ENCODE results near the gene SLC6A3.

DNA sequence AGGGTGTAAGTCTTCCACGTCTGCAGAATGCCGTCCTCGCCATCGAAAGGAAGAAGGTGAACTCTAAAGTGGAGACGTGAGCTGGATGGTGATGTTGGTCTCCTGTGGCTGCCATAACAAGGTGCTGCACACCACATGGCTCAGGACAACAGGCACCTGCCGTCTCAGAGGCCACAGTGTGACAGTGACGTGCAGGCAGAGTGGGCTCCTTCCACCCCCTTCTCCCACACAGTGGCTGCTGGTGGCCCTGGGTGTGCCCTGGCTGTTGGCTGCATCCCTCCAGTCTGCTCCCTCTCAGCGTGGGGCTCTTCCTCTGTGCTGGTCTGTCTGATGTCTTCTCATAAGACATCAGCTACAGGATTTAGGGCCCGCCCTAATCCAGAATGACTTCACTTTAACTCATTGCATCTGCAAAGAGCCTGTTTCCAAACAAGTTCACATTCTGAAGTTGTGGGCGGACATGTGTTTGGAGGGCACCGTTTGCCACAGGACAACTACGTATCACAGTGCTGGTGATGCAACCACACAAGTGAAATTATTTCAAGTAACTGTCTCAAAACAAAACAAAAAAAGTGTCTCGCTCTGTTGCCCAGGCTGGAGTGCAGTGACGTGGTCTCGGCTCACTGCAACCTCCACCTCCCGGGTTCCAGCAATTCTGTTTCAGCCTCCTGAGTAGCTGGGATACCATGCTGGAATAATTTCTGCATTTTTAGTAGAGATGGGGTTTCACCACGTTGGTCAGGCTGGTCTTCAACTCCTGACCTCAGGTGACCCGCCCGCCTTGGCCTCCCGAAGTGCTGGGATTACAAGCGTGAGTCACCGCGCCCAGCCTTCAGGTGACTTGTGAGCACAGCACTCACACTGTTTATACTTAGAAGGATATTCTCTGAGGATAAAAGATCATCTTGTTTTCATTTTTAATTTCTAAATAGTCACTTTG, 69.1 kb downstream of the SLC6A3 start:
- TF ChIP-seq, protein P1, sequence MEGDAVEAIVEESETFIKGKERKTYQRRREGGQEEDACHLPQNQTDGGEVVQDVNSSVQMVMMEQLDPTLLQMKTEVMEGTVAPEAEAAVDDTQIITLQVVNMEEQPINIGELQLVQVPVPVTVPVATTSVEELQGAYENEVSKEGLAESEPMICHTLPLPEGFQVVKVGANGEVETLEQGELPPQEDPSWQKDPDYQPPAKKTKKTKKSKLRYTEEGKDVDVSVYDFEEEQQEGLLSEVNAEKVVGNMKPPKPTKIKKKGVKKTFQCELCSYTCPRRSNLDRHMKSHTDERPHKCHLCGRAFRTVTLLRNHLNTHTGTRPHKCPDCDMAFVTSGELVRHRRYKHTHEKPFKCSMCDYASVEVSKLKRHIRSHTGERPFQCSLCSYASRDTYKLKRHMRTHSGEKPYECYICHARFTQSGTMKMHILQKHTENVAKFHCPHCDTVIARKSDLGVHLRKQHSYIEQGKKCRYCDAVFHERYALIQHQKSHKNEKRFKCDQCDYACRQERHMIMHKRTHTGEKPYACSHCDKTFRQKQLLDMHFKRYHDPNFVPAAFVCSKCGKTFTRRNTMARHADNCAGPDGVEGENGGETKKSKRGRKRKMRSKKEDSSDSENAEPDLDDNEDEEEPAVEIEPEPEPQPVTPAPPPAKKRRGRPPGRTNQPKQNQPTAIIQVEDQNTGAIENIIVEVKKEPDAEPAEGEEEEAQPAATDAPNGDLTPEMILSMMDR (IDR thresholded peaks at IDR 0.05) = no peak
- no peak for TF ChIP-seq POLR2AphosphoS5 (IDR thresholded peaks at IDR 0.05; ENCODE audit: low read depth, low read length)

Measured in Panc1 (cell line).